HG02943 (cell line): ENCODE results near the gene ATP2B2.
"Not testable (repeated sequence)": the region's sequence is repeated elsewhere in the genome, so short reads cannot be mapped to it uniquely, and the experiment has no call there.

Source experiments
- ATAC-seq: cut with Tn5 transposase; IDR thresholded peaks from one replicate; pipeline ENCODE4 v1.9.1; 2021; ENCODE audit warnings: mild to moderate bottlenecking, low read depth, moderate library complexity; ENCODE audit not compliant: unreplicated experiment

ATP2B2 gene

DNA sequence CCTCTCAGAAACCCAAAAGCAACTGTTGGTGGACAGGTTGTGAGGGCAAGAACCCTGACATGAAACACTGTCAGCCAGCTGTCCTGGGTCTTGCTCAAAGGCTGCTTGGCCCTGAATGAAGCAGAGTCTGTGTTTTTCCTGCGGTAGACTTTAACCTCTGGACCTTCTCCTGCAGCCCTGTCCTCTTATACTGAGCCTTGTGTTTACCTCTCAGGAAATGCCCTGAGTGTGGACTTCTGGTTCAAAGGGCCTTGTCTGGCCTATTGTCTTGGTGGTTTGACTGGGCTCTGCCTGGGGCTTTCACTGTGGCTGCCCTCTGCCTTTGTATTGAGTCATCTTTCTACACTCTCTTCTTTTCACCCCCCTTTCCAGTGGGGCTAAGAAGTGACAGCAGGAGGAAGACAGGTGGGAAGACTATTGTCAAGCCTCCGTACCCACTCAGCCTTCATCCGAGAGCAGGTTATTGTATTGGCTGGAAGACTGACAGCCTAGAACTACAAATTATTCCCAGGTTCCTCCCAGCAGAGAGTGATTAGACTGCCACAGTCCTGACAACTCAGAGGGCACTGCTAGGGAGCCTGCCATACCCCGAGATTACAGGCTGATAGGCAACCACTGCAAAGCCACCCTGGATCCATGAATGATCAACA is 187.9 kb downstream of the ATP2B2 start:
- no peak for ATAC-seq

DNA sequence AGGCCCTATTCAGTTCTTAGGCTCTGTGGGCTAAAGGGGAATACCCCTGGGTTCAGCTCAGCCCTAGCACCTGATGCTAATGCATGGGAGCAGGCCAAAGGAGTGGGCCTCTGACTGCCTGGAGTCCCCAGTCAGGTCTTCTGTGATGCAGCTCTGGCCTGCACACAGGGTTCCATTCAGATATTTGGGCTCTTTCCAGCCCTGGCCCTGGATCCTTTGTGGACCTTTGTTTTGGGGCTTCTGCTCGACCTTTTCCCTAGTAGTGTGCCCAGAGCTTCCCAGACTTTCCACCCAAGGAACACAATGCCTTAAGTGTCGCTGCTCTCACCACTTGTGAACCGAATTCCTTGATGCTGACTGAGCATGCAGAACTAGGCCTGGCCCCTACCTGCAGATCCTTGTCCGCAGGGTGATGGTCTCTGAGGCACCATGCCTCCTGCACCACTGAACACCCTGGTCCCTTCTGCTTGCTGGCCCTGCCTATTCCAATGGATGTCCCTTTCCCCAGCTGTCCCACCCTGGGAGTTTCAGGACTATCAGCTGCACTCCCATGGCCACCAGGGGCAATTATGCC is 189.5 kb downstream of the ATP2B2 start:
- ATAC-seq = no peak

DNA sequence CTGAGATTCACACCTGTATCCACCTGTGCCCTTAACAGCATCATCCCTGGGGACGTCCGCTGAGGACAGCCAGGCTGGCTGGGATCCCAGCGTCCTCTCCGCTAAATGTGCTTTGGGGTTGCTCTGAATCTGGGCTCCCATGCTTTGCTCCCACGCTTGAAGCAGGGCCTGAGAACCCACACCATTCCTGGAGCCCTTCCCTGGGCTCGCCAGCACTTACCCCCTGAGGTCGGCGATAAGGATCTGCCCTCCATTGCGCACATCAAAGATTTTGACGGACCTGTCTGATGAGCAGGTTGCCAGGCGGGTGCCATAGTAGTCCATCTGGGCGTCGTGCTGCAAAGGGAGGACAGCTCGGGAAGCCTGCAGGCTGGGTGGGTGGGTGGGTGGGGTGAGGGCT is 190.3 kb downstream of the ATP2B2 start:
- ATAC-seq = no peak

DNA sequence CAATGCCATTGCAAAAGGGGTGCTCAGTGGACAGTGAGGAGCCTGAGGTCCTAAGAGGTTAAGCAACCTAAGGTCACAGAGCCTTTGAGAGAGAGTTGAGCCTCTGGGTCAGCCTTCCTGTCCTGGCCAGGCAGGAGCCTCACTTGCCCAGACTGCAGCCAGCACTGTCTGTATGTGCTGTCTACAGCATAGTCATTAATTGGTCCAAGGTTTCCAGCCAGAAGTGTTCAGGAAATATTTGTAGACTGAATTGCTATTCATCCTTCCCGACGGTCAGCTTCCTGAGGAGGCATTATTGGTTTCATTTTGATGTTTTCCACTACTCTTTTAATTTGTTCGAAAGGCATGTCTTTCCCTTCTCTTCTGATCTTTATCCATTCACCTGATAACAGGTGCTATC is 192.5 kb downstream of the ATP2B2 start:
- no peak for ATAC-seq

DNA sequence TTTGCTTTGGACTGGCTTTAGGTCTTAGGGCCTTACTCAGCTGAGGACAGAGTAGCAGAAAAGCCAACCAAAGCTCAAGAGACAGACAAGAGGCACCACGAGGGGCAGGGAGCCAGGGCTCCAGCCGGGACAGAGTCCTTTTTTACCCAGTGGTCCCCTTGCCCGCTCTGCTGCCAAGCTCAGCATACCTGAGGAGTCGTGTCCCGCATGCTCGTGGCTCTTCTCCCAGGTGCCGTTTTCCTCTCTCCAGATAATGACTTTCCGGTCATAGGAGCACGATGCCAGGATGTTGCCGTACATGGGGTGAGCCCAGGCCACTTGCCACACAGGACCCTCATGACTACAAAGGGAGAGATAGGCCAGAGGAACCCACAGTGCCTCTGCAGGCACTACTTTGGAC is 193.0 kb downstream of the ATP2B2 start:
- no peak for ATAC-seq

DNA sequence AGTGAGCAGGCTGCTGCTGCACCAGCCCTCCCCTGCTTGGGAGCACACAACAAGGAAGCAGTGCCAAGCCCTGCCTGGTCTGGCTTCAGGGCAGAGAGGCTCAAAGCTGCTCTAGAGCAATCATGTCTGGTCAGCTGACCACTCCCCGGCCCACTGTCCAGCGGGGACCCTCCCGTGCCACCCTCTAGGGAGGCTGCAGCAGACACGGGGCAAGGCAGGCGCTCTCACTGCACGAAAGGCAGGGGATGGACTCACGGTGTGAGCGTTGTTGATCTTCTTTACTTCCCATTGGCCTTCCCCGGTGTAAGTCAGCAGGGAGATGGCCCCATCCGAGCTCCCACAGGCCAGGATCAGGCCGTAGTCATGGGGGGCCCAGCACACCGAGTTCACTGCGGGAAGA is 193.7 kb downstream of the ATP2B2 start:
- ATAC-seq = no peak

DNA sequence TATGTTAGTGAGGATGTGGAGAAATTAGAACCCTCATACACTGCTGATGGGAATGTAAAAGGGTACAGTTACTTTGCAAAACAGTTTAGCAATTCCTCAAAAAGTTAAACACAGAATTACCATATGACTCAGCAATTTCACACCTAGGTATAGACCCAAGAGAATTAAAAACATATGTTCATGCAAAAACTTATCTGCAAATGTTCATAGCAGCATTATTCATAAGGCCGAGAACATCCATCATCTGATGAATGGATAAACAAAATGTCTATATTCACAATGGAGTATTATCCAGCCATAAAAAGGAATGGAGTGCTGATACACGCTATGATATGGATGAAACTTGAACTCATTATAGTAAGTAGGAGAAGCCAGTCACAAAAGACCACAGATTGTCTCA is 194.8 kb downstream of the ATP2B2 start:
- no peak for ATAC-seq

DNA sequence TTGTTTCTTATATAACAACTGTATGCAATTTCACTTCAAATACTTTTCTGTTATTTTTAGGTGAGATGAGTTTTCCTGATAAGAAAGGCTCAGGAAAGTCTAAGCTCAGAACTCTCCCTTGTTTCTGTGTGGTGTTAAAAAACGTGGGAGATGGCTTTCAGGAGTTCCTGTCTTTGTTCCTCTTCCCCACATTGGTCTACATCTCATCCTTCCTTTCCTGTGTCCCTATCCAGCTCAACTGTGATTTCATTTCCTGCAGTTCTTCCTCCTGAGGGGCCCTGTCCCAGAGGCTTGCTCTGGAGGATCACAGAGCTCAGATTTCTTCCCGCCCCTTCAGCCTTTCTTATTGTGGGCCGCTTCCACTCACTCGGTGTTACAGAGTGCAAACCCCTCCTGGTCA is 195.7 kb downstream of the ATP2B2 start:
- ATAC-seq = no peak

DNA sequence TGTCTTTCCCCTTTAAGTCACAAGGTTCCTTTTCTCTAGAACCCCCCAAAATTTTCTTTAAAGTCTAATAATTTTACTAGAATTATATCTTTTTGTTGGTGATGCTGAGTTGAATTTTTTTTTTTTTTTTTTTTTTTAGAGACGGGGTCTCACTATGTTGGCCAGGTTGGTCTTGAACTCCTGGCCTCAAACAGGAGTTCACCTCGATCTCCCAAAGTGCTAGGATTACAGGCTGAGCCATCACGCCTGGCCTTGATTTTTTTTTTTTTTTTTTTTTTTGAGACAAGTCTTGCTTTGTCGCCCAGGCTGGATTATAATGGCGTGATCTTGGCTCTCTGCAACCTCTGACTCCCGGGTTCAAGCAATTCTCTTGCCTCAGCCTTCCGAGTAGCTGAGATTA is 196.7 kb downstream of the ATP2B2 start:
- ATAC-seq = no peak

DNA sequence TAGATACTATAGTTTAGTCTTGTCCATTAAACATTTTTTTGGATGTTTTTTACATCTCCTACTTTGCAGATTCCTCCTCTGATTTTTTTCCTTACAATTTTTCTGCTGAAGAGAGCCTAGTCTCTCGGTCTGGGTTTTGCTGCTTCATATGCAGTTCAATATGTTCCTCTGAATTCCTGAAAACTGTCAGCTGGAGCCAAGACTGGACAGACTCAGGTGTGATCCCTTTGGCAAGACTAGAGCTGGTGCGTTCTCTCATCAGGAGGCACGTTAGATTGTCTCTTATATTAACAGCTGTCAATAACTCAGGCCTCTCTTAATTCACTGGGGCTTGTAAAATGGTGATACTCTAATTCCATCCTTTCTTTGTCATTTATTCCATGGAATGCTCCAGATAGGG is 199.2 kb downstream of the ATP2B2 start:
- no peak for ATAC-seq

DNA sequence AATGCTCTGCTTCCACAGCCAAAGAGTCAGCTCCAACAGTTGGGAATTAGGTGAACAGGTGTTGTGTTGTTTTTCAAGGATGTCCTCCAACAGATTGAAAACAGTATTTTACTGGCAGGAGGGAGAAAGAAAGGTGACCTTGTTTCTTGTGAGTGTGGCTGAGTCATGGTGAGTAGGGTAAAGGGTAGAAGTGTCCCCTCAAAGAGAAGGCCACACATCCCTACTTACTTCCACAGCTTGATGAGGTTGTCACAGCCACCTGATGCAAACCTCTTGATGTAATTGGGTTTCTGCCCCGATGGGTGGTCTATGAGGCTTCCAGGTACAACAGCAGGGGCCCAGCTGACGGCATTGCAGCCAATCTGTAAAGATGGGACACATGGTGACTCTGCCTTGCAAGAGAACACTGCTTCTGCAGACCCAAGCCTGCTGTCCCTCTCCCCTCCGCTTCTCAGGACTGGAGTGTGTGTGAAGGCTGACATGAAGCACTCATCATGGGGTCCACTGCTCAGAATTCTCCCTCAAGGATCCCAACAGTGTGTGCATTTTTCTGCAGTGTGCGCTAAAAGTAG is 200.0 kb downstream of the ATP2B2 start:
- ATAC-seq = no peak

DNA sequence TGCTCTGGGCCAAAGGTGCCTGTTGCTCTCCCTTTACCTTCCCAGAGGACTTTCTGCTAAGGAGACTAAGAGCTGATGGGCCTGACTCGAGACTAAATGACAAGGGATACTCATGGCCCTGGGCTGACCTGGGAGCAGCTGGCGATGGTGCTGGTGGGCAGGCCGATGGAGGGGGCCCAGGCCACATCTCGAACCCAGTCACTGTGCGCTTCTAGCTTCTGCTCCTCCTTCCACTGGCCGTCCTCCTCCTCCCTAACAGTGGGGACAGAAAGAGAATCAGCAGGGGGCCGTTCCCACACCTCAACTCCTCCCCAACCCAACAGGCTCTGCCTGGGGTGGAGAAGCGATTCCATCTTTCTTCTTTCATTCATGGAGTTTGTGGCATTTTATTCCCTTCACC is 200.5 kb downstream of the ATP2B2 start:
- no peak for ATAC-seq

DNA sequence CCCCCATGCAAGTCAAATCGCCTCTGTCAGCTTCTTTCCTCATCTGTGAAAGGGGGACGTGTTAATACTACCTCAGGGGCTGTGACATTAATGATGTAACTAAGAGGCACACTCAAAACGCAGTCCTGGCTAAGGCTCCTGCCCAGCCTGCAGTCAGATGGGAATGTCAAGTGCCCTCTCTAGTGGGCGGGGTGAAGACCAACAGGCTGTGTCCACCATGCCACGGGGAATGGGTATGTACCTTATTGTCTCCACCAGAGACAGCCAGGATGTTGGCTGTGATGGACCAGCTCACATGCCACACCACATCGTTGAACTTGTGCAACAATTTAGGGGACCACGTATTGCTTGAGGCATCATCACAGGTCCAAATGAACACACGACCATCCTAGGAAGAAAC is 201.6 kb downstream of the ATP2B2 start:
- no peak for ATAC-seq

DNA sequence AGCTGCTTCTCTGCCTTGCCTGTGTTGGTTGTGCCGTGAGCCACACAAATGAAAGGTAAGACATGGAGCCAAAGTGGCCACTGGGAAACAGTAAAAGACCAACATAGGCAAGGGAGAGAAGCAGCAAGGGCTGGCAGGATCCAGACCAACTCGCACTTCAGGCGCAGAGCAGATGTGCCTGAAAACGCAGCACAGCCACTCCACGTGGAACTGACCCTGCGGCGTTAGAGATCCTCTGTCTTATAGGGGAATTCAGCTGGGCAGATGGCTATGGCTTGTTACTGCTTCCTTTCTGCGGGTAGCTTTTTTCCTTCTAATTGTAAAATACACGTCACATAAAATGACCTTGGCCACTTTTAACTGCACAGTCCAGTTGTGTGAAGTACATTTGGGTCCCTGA is 202.3 kb downstream of the ATP2B2 start:
- no peak for ATAC-seq

DNA sequence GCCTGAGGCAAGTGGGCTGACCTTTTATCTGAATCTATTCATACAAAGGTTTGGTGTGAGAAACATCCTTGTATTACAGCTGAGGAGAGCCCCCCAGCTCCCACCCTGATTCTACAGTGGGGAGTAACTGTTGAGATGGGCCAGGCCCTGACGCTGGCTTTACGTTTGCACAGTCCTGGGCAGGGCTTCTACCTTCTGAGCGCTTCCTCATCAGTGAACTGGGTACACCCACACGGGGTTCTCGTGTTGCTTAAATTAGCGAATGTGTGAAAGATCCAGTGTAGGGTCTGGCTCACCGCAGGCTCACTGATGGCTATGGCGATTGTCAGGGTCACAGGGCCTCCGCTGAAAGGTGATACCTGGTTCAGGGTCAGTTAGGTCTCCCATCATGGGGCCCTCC is 205.3 kb downstream of the ATP2B2 start:
- ATAC-seq = no peak

DNA sequence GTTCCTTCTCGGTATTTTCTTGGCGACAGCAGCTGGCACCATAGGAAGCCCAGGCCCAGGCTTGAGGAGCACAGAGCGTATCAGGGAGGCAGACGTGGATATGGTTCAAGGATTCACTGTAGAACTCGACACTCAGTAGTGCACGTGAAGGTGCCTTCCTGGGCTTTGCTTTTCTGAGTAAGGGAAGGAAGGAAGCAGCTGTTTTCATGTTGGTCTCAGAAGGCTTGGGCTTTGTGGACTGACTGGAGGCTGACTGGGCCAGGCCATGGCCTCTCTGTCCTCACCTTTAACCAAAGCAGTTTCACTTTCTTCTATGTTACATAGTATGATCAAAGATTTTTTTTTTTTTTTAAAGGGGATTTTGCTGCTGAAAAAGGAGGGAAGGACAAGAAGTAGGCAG is 205.7 kb downstream of the ATP2B2 start:
- ATAC-seq = no peak

DNA sequence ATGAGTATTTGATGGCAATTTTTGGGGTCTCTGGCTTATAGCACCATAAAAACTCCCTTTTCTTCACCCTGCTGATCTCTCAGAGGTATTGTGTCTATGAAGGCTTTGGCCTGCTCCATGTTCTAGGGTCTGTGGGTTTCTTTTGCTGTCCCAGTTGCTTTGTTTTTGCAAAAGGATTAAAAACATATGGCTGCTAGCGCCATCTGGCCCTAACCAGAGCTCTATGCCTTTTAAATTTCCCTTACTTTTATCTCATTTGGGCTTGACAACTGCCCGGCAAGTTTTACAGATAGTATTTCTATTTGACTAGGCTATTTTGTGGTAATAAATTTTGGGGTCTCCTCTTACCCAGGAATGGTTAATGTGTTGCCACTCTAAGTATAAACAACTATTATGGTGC is 206.2 kb downstream of the ATP2B2 start:
- ATAC-seq = no peak

DNA sequence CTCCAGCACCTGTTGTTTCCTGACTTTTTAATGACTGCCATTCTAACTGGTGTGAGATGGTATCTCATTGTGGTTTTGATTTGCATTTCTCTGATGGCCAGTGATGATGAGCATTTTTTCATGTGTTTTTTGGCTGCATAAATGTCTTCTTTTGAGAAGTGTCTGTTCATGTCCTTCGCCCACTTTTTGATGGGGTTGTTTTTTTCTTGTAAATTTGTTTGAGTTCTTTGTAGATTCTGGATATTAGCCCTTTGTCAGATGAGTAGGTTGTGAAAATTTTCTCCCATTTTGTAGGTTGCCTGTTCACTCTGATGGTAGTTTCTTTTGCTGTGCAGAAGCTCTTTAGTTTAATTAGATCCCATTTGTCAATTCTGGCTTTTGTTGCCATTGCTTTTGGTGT is 207.3 kb downstream of the ATP2B2 start:
- ATAC-seq = not testable (repeated sequence)

DNA sequence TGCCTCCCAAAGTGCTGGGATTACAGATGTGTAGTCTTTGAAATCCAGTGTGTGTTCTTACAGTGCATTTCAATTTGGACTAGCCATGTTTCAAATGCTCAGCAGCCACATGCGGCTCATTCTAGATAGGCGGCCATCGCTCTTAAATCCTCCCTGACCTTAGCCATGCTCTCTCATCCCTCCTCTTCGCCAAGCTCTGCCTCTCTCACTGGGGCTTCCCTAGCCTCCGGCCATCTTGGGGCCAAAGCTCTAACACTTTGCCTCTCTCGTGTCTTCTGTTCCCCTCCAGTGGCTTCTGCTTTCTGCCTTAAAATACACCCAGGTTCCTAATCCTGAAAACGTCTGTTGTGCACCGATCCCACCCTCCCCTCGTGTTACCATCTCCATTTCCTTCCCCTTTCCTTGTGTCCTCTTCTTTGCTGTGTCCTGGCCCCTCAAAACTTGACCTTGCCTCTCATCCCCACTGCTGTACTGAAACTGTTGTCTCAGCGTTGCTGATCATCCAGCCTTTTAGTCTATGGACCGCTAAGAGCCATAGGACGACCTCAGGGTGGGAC is 211.3 kb downstream of the ATP2B2 start:
- ATAC-seq = no peak

DNA sequence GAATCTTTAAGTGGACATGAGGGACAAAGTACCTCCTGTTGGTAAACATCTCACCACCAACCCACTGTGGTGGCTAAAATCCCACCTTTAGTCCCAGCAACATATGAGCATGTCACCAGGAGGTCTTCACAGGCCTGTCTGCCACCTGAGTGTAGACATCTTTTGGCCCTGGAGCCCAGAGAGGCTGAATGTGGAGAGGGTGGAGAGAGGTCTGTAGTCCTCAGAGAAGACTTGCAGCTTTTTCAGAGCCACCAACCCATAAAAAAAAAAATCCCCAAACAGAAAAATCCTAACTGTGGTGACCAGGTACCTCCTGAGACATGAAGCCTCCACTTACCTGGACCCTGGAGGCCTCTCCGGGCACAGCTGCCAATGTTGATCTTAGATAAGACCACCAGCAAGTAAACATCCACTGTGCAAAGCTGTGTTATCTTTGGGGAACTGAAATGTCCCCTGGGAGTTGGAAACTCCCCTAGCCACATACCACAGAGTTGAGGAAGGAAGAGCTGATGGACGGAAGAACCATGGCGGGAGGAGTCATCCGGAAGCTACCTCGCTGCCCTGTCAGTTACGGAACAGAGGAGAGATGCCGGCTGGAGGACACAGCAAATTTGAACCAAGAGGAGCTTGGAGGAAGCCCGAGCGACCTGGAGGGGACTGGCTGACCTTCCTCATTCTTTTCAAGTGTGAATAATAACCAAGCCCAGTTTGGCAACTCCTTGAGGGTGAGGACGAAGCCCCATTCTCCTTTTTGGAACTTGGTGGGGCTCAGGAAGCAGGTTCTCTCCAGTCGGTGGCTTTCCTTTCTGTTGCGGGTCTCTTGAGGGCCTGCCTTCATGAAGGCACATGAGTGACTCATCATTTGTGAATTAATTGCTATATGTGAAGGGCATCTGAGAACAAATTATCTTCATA is 212.6 kb downstream of the ATP2B2 start, which contains the start of gene GHRL:
GHRL (minus strand) TSS at position 443 of the 915 bp plus-strand sequence. CDS start 2,767 bp downstream, outside the sequence.
- peak; percentile 60 for ATAC-seq

DNA sequence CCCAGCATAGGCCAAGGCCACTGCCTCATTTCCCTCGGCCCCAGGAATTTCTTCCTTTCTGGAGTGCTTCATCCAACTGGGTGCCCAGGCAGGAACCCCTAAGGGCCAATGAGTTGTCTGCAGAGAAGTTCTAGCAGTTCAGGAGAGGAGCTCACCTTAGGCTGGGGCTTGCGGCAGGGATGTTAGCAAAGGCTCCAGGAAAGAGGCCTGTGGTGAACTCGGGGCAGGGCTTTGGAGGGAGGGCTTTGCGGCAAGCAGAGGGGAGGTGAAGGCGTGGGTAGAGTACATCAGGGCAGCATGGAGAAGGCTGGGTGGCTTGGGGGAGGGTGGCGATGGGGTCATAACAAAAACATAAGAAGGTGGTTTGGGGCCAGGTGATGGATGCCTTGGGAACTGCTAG is 213.7 kb downstream of the ATP2B2 start:
- no peak for ATAC-seq
